ENCODE data around the gene EMP3. TPM values are rescaled to one million over a fixed set of nuclear protein-coding genes. Genes with fewer than 3 reads are reported as not detected.

Gene EMP3
- total and polyA plus RNA-seq, 9 of the 15 experiments (the other 6 are each of a cell fraction or from before 2014, with no cell fraction given) = 123 to 386 (median 296) TPM

DNA sequence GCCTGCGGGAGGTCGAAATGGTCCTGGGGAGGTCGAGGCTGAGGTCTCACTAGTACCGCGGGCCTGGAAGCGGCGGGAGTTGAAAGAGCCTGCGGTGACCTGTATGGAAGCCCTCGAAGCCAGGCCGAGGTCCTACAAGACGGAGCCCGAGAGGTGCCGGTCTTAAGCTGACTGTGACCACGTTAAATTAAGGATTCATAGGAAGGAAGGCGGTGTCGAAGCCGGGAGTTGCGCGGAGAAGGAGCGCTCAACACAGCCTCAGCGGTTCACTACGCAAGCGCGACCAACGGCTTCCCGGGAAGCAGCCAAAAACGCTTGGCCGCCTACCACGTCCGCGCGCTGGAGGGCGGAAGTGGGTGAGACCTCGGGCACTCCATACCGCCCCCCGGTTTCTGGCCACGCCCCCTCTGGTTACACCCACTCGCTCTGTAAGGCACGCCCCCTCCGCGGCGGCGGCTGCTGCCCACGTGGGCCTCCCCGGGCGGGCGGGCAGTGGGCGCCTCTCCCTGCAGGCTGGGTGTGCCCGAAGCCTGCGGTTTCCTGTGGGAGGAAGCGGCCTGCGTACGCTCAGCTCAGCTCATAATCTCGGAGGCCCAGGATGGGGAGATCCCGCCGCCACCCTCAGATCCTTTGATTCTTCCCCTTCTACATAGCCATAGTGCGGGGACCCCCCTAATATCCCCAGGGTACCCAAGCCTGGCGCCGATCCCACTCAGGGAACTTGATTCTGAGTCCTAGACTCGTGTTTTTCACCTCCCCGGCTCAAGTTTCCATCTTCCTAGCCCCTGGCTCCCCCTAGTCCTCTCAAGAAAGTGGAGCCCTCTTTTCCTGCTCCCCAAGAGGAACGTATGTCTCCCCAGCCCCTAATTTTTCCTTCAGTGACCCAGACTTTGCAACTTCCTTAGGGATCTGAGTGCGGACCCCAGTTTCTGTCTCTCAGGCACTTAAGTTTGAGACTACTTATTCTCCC, 3.4 kb upstream of the EMP3 start (continued):
- TF ChIP-seq MAFF (IDR thresholded peaks at IDR 0.05; ENCODE audit: low read length) = no peak
- TF ChIP-seq ZNF586 (CRISPR knock-in tag; conservative IDR thresholded peaks at IDR 0.05) = no peak
- no peak for TF ChIP-seq ZNF57 (CRISPR knock-in tag; IDR thresholded peaks at IDR 0.05)
- TF ChIP-seq NR2C2 (CRISPR knock-in tag; IDR thresholded peaks at IDR 0.05) = no peak
- TF ChIP-seq NR2C2 (tag; IDR thresholded peaks at IDR 0.05) = no peak
- no peak; the same call in 1 of the 2 replicates for TF ChIP-seq MYBL2 (IDR thresholded peaks at IDR 0.05; ENCODE audit: low read depth)
- no peak for TF ChIP-seq MYBL2 (CRISPR knock-in tag; IDR thresholded peaks at IDR 0.05; ENCODE audit: borderline replicate concordance)
- peak; percentile 98 for TF ChIP-seq USF1 (CRISPR knock-in tag; IDR thresholded peaks at IDR 0.05)
- TF ChIP-seq, protein P1, sequence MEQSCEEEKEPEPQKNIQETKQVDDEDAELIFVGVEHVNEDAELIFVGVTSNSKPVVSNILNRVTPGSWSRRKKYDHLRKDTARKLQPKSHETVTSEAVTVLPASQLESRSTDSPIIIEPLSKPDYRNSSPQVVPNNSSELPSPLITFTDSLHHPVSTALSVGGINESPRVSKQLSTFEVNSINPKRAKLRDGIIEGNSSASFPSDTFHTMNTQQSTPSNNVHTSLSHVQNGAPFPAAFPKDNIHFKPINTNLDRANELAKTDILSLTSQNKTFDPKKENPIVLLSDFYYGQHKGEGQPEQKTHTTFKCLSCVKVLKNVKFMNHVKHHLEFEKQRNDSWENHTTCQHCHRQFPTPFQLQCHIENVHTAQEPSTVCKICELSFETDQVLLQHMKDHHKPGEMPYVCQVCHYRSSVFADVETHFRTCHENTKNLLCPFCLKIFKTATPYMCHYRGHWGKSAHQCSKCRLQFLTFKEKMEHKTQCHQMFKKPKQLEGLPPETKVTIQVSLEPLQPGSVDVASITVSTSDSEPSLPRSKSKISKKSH (CRISPR knock-in tag; IDR thresholded peaks at IDR 0.05) = no peak
- TF ChIP-seq JUN (IDR thresholded peaks at IDR 0.05; ENCODE audit: borderline replicate concordance, low read depth, low read length) = peak; percentile 55; the same call in 1 of the 2 replicates
- no peak for TF ChIP-seq JUN (CRISPR knock-in tag; IDR thresholded peaks at IDR 0.05; ENCODE audit: borderline replicate concordance)
- TF ChIP-seq GTF2F1 (IDR thresholded peaks at IDR 0.05; ENCODE audit: low read depth, low read length) = peak; percentile 80; the same call in 1 of the 2 replicates
- no peak; the same call in 1 of the 2 replicates for TF ChIP-seq ZNF263 (CRISPR knock-in tag; IDR thresholded peaks at IDR 0.05; ENCODE audit: borderline replicate concordance)
- peak; percentile 38 to 83; a peak in 2 of 4 replicates for TF ChIP-seq RCOR1 (IDR thresholded peaks at IDR 0.05; ENCODE audit: borderline replicate concordance in 1 of 2, low read depth in 2 of 2, low read length in 2 of 2)
- TF ChIP-seq ZNF449 (CRISPR knock-in tag; IDR thresholded peaks at IDR 0.05) = peak; percentile 55; the same call in 1 of the 2 replicates
- TF ChIP-seq CHD4 (IDR thresholded peaks at IDR 0.05; ENCODE audit: insufficient read depth, insufficient replicate concordance, low read depth, low read length, poor library complexity, severe bottlenecking) = peak; percentile 10
- TF ChIP-seq, protein P2, sequence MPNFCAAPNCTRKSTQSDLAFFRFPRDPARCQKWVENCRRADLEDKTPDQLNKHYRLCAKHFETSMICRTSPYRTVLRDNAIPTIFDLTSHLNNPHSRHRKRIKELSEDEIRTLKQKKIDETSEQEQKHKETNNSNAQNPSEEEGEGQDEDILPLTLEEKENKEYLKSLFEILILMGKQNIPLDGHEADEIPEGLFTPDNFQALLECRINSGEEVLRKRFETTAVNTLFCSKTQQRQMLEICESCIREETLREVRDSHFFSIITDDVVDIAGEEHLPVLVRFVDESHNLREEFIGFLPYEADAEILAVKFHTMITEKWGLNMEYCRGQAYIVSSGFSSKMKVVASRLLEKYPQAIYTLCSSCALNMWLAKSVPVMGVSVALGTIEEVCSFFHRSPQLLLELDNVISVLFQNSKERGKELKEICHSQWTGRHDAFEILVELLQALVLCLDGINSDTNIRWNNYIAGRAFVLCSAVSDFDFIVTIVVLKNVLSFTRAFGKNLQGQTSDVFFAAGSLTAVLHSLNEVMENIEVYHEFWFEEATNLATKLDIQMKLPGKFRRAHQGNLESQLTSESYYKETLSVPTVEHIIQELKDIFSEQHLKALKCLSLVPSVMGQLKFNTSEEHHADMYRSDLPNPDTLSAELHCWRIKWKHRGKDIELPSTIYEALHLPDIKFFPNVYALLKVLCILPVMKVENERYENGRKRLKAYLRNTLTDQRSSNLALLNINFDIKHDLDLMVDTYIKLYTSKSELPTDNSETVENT (CRISPR knock-in tag; IDR thresholded peaks at IDR 0.05) = peak; percentile 58; the same call in 1 of the 2 replicates
- TF ChIP-seq, protein P3, sequence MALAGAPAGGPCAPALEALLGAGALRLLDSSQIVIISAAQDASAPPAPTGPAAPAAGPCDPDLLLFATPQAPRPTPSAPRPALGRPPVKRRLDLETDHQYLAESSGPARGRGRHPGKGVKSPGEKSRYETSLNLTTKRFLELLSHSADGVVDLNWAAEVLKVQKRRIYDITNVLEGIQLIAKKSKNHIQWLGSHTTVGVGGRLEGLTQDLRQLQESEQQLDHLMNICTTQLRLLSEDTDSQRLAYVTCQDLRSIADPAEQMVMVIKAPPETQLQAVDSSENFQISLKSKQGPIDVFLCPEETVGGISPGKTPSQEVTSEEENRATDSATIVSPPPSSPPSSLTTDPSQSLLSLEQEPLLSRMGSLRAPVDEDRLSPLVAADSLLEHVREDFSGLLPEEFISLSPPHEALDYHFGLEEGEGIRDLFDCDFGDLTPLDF (CRISPR knock-in tag; IDR thresholded peaks at IDR 0.05) = no peak

Measured in K562 (cell line).